DOHH2 (cell line): ENCODE measurements around the gene SH3RF3.

Experiments used
- CTCF ChIP-seq: fragments of 200-600 bp; sonication (generic); IDR thresholded peaks from one replicate; pipeline ENCODE4 v1.5.1; 2014; ENCODE audit warnings: antibody characterized with exemption, mild to moderate bottlenecking, low read depth, low read length; ENCODE audit not compliant: poor library complexity, severe bottlenecking
- EZH2phosphoT487 ChIP-seq: fragments of 200-600 bp; sonication (generic); IDR thresholded peaks from 2 replicates; pipeline ENCODE4 v1.6.1; 2017; ENCODE audit warnings: borderline replicate concordance, mild to moderate bottlenecking, antibody characterized with exemption, low read length, moderate library complexity, mixed read lengths

- TF ChIP-seq CTCF: no peak
- TF ChIP-seq EZH2phosphoT487: no peak
Observed at GRCh38 chr2:109352898-109353689, 224.1 kb downstream of the SH3RF3 start.
